K562 (cell line): ENCODE data around the gene CDK14. TPM values are rescaled to one million over a fixed set of nuclear protein-coding genes. Genes with fewer than 3 reads are reported as not detected.

ENCODE experiments used
- ATAC-seq: fragments of 200-7000 bp; cut with Tn5 transposase; 3 replicates; pipeline ENCODE4 v1.9.1; 2020; ENCODE audit warnings: moderate library complexity
- BruUV-seq: library from RNA; stranded (reverse); fragments of 400-500 nt; replicated peaks from 2 replicates; lab custom pipeline; 2021; lab: Mats Ljungman, UMichigan
- CTCF ChIA-PET: fragments of 300-600 bp; formaldehyde crosslinking; extraction: SDS; loops from one replicate; lab custom pipeline; 2021; ENCODE audit warnings: low intra/inter-chr PET ratio; lab: Yijun Ruan, JAX
- POLR2A ChIA-PET: fragments of 300-600, 350-650 bp; sonication (Branson Sonifier 250); formaldehyde crosslinking; extraction: SDS; loops from one replicate; lab custom pipeline; 2021; ENCODE audit warnings: antibody characterized with exemption, inconsistent platforms; lab: Yijun Ruan, JAX
- DNase-seq, 4 experiments: peaks; one replicate each; pipeline versions ENCODE4 v3.0.0 to v3.0.0-alpha.2; 2011 to 2018; ENCODE audit warnings: low spot score in 3 of 4, mixed read lengths in 3 of 4; ENCODE audit errors: extremely low read depth in 1 of 4
- FAIRE-seq: peaks from 2 replicates; lab custom pipeline; 2011; peaks lifted over from hg19 to GRCh38; lab: Jason Lieb, UNC
- H2AFZ ChIP-seq: 2 replicates; pipeline ENCODE4 v1.6.0; 2011; ENCODE audit warnings: low read depth, low read length, control low read depth, inconsistent platforms
- H3K27ac ChIP-seq: fragments of 200-600 bp; 3 replicates; pipeline ENCODE4 v1.8.0; 2011; ENCODE audit warnings: low read depth, mild to moderate bottlenecking, control low read depth, inconsistent platforms, low read length, moderate library complexity, mixed read lengths; ENCODE audit errors: extremely low read depth
- H3K27me3 ChIP-seq, 2 experiments: fragments of 300-600 bp in 1 of 2; 2 replicates in 1 of 2; 3 replicates in 1 of 2; pipeline versions ENCODE4 v1.6.0 to v1.8.0; 2011; ENCODE audit warnings: inconsistent platforms in 2 of 2, low read length in 2 of 2, mild to moderate bottlenecking in 1 of 2, mixed read lengths in 1 of 2, moderate library complexity in 1 of 2; ENCODE audit not compliant: control insufficient read depth in 2 of 2, insufficient read depth in 2 of 2
- H3K36me3 ChIP-seq: fragments of 300-600 bp; 3 replicates; pipeline ENCODE4 v1.8.0; 2011; ENCODE audit warnings: mild to moderate bottlenecking, low read length, inconsistent platforms; ENCODE audit not compliant: control insufficient read depth, insufficient read depth
- H3K4me1 ChIP-seq, 2 experiments: fragments of 200-600 bp in 1 of 2; replicated peaks in 1 of 2; 2 replicates in 1 of 2; 3 replicates in 1 of 2; pipeline versions ENCODE4 v1.5.1 to v1.8.0; 2011; ENCODE audit warnings: inconsistent platforms in 2 of 2, low read length in 2 of 2, mild to moderate bottlenecking in 1 of 2, mixed read lengths in 1 of 2, moderate library complexity in 1 of 2; ENCODE audit not compliant: control insufficient read depth in 2 of 2, insufficient read depth in 2 of 2
- H3K4me2 ChIP-seq: 2 replicates; pipeline ENCODE4 v1.6.1; 2011; ENCODE audit warnings: low read length, control low read depth, inconsistent platforms, mixed read lengths; ENCODE audit not compliant: insufficient read depth
- H3K4me3 ChIP-seq: fragments of 200-600 bp; sonication (generic), shearing (Covaris generic); 2 replicates; pipeline ENCODE4 v1.5.1; 2016; ENCODE audit warnings: control low read depth, inconsistent platforms
- H3K79me2 ChIP-seq: fragments of 200-600 bp; 3 replicates; pipeline ENCODE4 v1.8.0; 2011; ENCODE audit warnings: low read length, inconsistent platforms; ENCODE audit not compliant: control insufficient read depth, insufficient read depth
- H3K9ac ChIP-seq, 2 experiments: 2 replicates each; pipeline versions ENCODE4 v1.6.0 to v1.6.1; 2011; ENCODE audit warnings: low read depth in 2 of 2, low read length in 2 of 2, control low read depth in 1 of 2, inconsistent platforms in 1 of 2, mild to moderate bottlenecking in 1 of 2, mixed read lengths in 1 of 2; ENCODE audit not compliant: insufficient read depth in 1 of 2
- H3K9me1 ChIP-seq: one replicate; pipeline ENCODE4 v1.6.0; 2011; ENCODE audit warnings: inconsistent platforms, mild to moderate bottlenecking, low read length, moderate library complexity; ENCODE audit not compliant: control insufficient read depth, insufficient read depth
- H3K9me3 ChIP-seq: replicated peaks from 2 replicates; pipeline ENCODE4 v1.5.1; 2011; ENCODE audit warnings: low read depth, low read length, inconsistent platforms; ENCODE audit not compliant: control insufficient read depth, insufficient read depth
- H4K20me1 ChIP-seq: replicated peaks from 2 replicates; pipeline ENCODE4 v1.6.1; 2011; ENCODE audit warnings: low read length, inconsistent platforms, mixed read lengths; ENCODE audit not compliant: control insufficient read depth, insufficient read depth
- ETV5 ChIP-seq: sonication (generic); formaldehyde crosslinking; IDR thresholded peaks from 2 replicates; pipeline ENCODE4 v1.4.0; 2020; ENCODE audit warnings: low read depth, mild to moderate bottlenecking, missing genetic modification reagents
- GTF2A2 ChIP-seq: IDR thresholded peaks from 2 replicates; pipeline ENCODE4 v1.6.1; 2016; ENCODE audit warnings: mild to moderate bottlenecking, missing genetic modification characterization, missing compliant biosample characterization
- HDAC1 ChIP-seq, 2 experiments: fragments of 450-650 bp; IDR thresholded peaks; 2 replicates each; pipeline ENCODE4 v1.6.1; 2016 to 2017; ENCODE audit warnings: inconsistent platforms in 1 of 2, mild to moderate bottlenecking in 1 of 2, moderate library complexity in 1 of 2
- HDAC2 ChIP-seq: fragments of 450-650 bp; IDR thresholded peaks from 2 replicates; pipeline ENCODE4 v1.6.1; 2016; ENCODE audit warnings: mild to moderate bottlenecking
- HNRNPLL ChIP-seq: fragments of 200-400 bp; formaldehyde crosslinking; IDR thresholded peaks from 2 replicates; pipeline ENCODE4 v1.6.1; 2017; ENCODE audit warnings: low read length, low read depth, mild to moderate bottlenecking; ENCODE audit not compliant: poor library complexity, severe bottlenecking
- KAT2B ChIP-seq: IDR thresholded peaks from one replicate; pipeline ENCODE4 v1.6.1; 2012; ENCODE audit warnings: low read depth, mild to moderate bottlenecking, control low read depth, inconsistent platforms, low read length, moderate library complexity
- MTA2 ChIP-seq: fragments of 450-650 bp; IDR thresholded peaks from 2 replicates; pipeline ENCODE4 v1.6.1; 2016; ENCODE audit warnings: low read depth
- NCOA4 ChIP-seq: fragments of 450-650 bp; IDR thresholded peaks from 2 replicates; pipeline ENCODE4 v1.6.1; 2018; ENCODE audit warnings: mild to moderate bottlenecking; ENCODE audit not compliant: partially characterized antibody
- NFIX ChIP-seq: fragments of 250-450 bp; sonication (Bioruptor Pico); IDR thresholded peaks from 2 replicates; pipeline ENCODE4 v1.4.0; 2020; ENCODE audit warnings: low read depth, mild to moderate bottlenecking, moderate library complexity
- SAP30 ChIP-seq: fragments of 200-600 bp; sonication (generic); IDR thresholded peaks from 2 replicates; pipeline ENCODE4 v1.6.1; 2012; ENCODE audit warnings: borderline replicate concordance, low read depth, mild to moderate bottlenecking, moderate library complexity, low read length, control low read depth, inconsistent platforms; ENCODE audit not compliant: insufficient read depth, poor library complexity, severe bottlenecking
- XRCC4 ChIP-seq: IDR thresholded peaks from one replicate; pipeline ENCODE4 v1.6.1; 2011; ENCODE audit not compliant: insufficient read depth, insufficient read length; ENCODE audit errors: extremely low read depth
- YBX1 ChIP-seq: fragments of 450-650 bp; IDR thresholded peaks from 2 replicates; pipeline ENCODE4 v1.7.1; 2016; ENCODE audit warnings: mild to moderate bottlenecking
- ZNF384 ChIP-seq: IDR thresholded peaks from 2 replicates; pipeline ENCODE4 v1.6.1; 2012; ENCODE audit warnings: low read depth, low read length, improper control_type of control experiment
- WGBS: fragments of 100-300 bp; shearing (Covaris generic); methylation state at CpG from one replicate; pipeline ENCODE4 v1.1.6; 2016; ENCODE audit warnings: low coverage, mixed read lengths; ENCODE audit not compliant: insufficient coverage; ENCODE audit errors: missing lambda C conversion rate; 5-methylcytosine and 5-hydroxymethylcytosine counted together
- in situ Hi-C: fragments of 300-500 bp; cut with MboI; formaldehyde crosslinking; loops from 4 replicates; pipeline ENCODE4 v1.15.0; 2018; ENCODE audit warnings: inconsistent platforms, mixed read lengths
- intact Hi-C: fragments of 100-400 bp; cut with micrococcal nuclease; formaldehyde crosslinking; loops from 2 replicates; pipeline ENCODE4 v1.14.2; 2022
- polyA plus RNA-seq, 8 experiments: library from polyadenylated mRNA; depleted of rRNA in 4 of 8; stranded (reverse) in 5 of 8; unstranded in 3 of 8; fragments of >200 nt; fragmentation: Nextera tagmentation in 2 of 8; fragmentation: Illumina TruSeq in 1 of 8; extraction: Ambion mirVana in 2 of 8; extraction: Trizol in 1 of 8; gene quantifications; 2 replicates each; pipeline versions ENCODE4 v1.2.1 to v1.2.3, GENCODE V29; 2011 to 2014; ENCODE audit warnings: inconsistent platforms in 1 of 8, missing spikeins in 1 of 8
- total RNA-seq, 7 experiments: library from RNA; depleted of rRNA in 6 of 7; stranded (reverse); fragments of >200 nt in 6 of 7; fragmentation: Illumina TruSeq in 2 of 7; extraction: Trizol in 2 of 7; gene quantifications; 2 replicates each; pipeline versions ENCODE4 v1.2.1 to v1.2.3, GENCODE V29; 2011 to 2021; ENCODE audit warnings: low replicate concordance in 1 of 7
- TF ChIP-seq, protein P1 (sequence below): fragments of 250-450 bp; sonication (Bioruptor Pico); IDR thresholded peaks from 2 replicates; pipeline ENCODE4 v1.5.0; 2021; ENCODE audit warnings: mild to moderate bottlenecking, moderate library complexity
- TF ChIP-seq, protein P2 (sequence below), 2 experiments: fragments of 450-650 bp in 1 of 2; sonication (generic) in 1 of 2; formaldehyde crosslinking; conservative IDR thresholded peaks; 2 replicates each; pipeline versions ENCODE4 v1.4.0 to v1.8.1; 2020 to 2022; ENCODE audit warnings: mild to moderate bottlenecking in 1 of 2, missing genetic modification reagents in 1 of 2
- TF ChIP-seq, protein P3 (sequence below): fragments of 250-450 bp; sonication (Bioruptor Pico); IDR thresholded peaks from 2 replicates; pipeline ENCODE4 v1.5.0; 2021; ENCODE audit warnings: mild to moderate bottlenecking, borderline replicate concordance

CDK14 gene
- total and polyA plus RNA-seq, 9 of the 15 experiments (the other 6 are each of a cell fraction or from before 2014, with no cell fraction given), result 0.03 to 0.91 (median 0.16) TPM

DNA sequence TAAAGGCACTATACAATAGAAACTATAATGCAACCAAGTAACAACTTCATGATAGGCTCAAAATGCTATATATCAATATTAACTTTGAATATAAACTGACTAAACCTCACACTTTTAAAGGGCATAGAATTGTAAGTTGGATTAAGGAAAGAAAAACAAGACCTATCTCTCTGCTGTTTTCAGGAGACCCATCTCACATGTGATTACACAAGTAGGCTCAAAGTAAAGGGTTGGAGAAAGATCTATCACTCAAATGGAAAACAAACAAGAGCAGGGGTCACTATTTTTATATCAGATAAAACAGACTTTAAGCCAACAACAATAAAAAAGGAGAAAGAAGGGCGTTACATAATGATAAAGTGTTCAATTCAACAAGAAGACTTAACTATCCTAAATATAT lies 155.5 kb downstream of the CDK14 start:
- H3K4me2 ChIP-seq, result no peak overlapping the region
- no peaks in the 10 kb centered on the region for H3K36me3 ChIP-seq
- no peaks in the 10 kb centered on the region for H3K27me3 ChIP-seq
- DNase-seq (no peak), FAIRE-seq (no peak), ATAC-seq (no peak)
- peaks cover 5% of the 10 kb centered on the region; the same call in 1 of the 2 replicates for H3K9me3 ChIP-seq
- no peaks in the 10 kb centered on the region for H4K20me1 ChIP-seq
- no peak overlapping the region for H2AFZ ChIP-seq
- intact Hi-C loops (no loop called here), in situ Hi-C loops (no loop called here)
- no peaks in the 10 kb centered on the region for H3K4me1 ChIP-seq
- no peaks in the 10 kb centered on the region for H3K9me1 ChIP-seq
- H3K4me3 ChIP-seq, result no peak overlapping the region
- H3K9ac ChIP-seq, result no peak overlapping the region
- H3K79me2 ChIP-seq, result no peaks in the 10 kb centered on the region
- no TSS peak for BruUV-seq
- WGBS, result 0% methylated on average over 1 of the region's 1 CpG
- POLR2A ChIA-PET, result no interaction called here
- no peak overlapping the region for H3K27ac ChIP-seq
- CTCF ChIA-PET, result no interaction called here
- TF ChIP-seq HNRNPLL, result no peak
- TF ChIP-seq XRCC4, result no peak
- no peak for TF ChIP-seq ETV5 (CRISPR knock-in tag)
- no peak for TF ChIP-seq MTA2
- TF ChIP-seq YBX1, result no peak
- no peak for TF ChIP-seq ZNF384
- no peak for TF ChIP-seq HDAC2
- no peak for TF ChIP-seq KAT2B
- no peak for TF ChIP-seq NCOA4
- TF ChIP-seq, protein P1, sequence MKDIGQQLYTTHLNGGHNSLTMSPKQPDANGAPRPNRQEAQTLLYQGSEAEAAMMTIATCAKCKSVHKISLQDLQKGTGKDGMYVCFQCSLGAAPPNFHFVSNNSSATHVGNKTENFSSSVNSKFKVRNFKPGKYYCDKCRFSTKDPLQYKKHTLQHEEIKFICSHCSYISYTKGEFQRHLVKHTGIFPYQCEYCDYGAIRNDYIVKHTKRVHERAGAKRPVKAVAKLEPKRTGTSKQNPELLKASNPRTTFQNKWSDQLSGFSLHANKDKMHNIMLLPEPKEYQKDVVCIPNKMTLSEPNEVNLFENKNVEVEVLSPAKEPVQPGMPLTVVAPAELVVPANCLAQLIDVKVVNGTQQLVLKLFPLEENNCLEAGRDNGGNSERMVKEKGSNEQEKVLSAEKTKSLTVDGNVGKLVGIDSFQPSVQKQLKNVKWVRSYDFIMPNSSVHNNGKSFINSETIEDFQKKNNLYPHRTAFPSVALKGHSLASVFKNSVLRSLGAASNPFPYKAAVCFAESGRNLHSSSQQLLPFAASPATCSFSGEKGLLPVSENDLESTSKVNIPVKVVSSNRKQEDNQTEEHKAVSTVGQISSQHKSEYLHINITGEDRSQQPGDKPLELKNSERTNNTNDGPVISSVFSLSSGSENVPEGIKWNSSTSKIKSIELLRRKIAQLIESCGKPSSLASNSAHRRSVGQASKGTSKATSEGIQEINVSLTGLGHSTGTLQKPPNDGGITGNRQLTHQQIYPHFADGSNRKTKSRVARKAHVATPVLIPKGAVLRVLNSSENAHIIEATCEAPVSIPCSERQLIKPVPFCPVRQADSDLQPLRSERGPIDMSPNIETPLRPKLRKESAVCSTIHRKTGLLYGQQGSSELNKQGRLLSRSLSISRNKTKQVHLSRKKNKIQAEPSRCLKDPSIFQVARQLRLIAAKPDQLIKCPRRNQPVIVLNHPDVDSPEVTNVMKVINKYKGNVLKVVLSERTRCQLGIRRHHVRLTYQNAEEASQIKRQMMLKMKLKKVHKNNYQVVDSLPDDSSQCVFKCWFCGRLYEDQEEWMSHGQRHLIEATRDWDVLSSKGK (CRISPR knock-in tag), result no peak
- no peak for TF ChIP-seq HDAC1 (IDR thresholded peaks at IDR 0.05)
- TF ChIP-seq GTF2A2 (tag), result no peak
- TF ChIP-seq SAP30, result no peak
- TF ChIP-seq, protein P2, sequence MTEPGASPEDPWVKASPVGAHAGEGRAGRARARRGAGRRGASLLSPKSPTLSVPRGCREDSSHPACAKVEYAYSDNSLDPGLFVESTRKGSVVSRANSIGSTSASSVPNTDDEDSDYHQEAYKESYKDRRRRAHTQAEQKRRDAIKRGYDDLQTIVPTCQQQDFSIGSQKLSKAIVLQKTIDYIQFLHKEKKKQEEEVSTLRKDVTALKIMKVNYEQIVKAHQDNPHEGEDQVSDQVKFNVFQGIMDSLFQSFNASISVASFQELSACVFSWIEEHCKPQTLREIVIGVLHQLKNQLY (CRISPR knock-in tag; conservative IDR thresholded peaks at IDR 0.05), result no peak
- TF ChIP-seq, protein P3, sequence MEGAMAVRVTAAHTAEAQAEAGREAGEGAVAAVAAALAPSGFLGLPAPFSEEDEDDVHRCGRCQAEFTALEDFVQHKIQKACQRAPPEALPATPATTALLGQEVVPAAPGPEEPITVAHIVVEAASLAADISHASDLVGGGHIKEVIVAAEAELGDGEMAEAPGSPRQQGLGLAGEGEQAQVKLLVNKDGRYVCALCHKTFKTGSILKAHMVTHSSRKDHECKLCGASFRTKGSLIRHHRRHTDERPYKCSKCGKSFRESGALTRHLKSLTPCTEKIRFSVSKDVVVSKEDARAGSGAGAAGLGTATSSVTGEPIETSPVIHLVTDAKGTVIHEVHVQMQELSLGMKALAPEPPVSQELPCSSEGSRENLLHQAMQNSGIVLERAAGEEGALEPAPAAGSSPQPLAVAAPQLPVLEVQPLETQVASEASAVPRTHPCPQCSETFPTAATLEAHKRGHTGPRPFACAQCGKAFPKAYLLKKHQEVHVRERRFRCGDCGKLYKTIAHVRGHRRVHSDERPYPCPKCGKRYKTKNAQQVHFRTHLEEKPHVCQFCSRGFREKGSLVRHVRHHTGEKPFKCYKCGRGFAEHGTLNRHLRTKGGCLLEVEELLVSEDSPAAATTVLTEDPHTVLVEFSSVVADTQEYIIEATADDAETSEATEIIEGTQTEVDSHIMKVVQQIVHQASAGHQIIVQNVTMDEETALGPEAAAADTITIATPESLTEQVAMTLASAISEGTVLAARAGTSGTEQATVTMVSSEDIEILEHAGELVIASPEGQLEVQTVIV (CRISPR knock-in tag), result no peak
- TF ChIP-seq NFIX (CRISPR knock-in tag), result no peak
